IMR-90 (cell line): ENCODE results near the gene SURF4.

Source experiments
- CEBPB ChIP-seq: IDR thresholded peaks from 2 replicates; pipeline ENCODE4 v1.6.1; 2012; ENCODE audit warnings: low read depth, low read length, improper control_type of control experiment
- ELK1 ChIP-seq: fragments of 150-350 bp; IDR thresholded peaks from 2 replicates; pipeline ENCODE4 v1.6.1; 2016; ENCODE audit warnings: low read depth, mild to moderate bottlenecking, low read length, moderate library complexity, borderline replicate concordance
- MAFK ChIP-seq: IDR thresholded peaks from 2 replicates; pipeline ENCODE4 v1.6.1; 2012; ENCODE audit warnings: low read depth, low read length, improper control_type of control experiment
- POLR2A ChIP-seq: IDR thresholded peaks from 2 replicates; pipeline ENCODE4 v1.6.1; 2012; ENCODE audit warnings: mild to moderate bottlenecking, low read depth, low read length
- RAD21 ChIP-seq: IDR thresholded peaks from 2 replicates; pipeline ENCODE4 v1.6.1; 2012; ENCODE audit warnings: low read length, improper control_type of control experiment
- RCOR1 ChIP-seq: IDR thresholded peaks from 2 replicates; pipeline ENCODE4 v1.6.1; 2012; ENCODE audit warnings: mild to moderate bottlenecking, low read length, improper control_type of control experiment; ENCODE audit not compliant: insufficient replicate concordance
- TF ChIP-seq, protein P1 (sequence below): conservative IDR thresholded peaks from 2 replicates; pipeline ENCODE4 v1.5.1; 2012; ENCODE audit warnings: mild to moderate bottlenecking, low read depth, low read length, improper control_type of control experiment
- TF ChIP-seq, protein P2 (sequence below): fragments of 150-350 bp; IDR thresholded peaks from 2 replicates; pipeline ENCODE4 v1.6.1; 2017; ENCODE audit warnings: mild to moderate bottlenecking, antibody characterized with exemption, low read length, low read depth

DNA sequence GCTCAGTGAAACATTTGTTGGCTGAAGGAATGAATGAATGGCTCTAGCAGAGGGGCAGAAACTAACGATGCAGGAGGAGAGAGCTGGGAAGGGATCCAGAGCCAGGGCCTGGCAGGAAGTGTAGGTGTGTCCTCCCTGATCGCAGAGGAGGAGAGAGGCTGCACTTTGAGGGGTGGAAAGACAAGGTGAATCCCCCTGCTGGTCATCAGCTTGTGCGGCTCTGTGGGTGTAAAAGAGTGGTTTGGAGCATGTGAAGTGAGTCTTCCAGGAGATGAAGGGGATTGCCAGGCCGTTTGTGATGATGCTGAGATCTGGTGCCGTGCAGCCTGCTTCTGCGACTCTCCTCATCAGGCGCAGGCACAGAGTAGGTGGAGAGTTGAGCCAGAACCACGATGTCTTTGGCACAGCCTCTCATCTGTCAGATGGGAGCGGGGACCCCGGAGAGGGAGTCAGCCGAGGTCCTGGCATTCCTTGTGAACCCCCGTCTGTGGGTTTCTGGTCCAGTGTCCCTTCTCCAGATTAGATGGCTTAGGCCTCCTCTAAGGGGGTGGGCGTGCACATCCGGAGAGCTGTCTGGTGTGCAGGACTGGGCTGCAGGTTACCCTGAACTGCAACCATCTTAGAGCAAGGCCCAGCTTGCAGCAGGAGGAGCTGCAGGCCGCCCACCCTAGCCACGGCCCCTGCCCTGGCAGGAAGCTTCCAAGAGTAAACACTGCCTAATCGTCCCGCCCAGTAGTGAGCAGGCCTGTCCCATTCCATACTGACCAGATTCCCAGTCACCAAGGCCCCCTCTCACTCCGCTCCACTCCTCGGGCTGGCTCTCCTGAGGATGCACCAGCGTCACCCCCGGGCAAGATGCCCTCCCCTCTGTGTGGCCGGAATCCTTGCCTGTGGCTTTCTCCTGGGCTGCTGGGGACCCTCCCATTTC lies 46.0 kb upstream of the SURF4 start, which contains the start of gene ADAMTS13:
- TF ChIP-seq, protein P1, sequence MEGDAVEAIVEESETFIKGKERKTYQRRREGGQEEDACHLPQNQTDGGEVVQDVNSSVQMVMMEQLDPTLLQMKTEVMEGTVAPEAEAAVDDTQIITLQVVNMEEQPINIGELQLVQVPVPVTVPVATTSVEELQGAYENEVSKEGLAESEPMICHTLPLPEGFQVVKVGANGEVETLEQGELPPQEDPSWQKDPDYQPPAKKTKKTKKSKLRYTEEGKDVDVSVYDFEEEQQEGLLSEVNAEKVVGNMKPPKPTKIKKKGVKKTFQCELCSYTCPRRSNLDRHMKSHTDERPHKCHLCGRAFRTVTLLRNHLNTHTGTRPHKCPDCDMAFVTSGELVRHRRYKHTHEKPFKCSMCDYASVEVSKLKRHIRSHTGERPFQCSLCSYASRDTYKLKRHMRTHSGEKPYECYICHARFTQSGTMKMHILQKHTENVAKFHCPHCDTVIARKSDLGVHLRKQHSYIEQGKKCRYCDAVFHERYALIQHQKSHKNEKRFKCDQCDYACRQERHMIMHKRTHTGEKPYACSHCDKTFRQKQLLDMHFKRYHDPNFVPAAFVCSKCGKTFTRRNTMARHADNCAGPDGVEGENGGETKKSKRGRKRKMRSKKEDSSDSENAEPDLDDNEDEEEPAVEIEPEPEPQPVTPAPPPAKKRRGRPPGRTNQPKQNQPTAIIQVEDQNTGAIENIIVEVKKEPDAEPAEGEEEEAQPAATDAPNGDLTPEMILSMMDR: no peak; the same call in 1 of the 2 replicates
- TF ChIP-seq, protein P2, sequence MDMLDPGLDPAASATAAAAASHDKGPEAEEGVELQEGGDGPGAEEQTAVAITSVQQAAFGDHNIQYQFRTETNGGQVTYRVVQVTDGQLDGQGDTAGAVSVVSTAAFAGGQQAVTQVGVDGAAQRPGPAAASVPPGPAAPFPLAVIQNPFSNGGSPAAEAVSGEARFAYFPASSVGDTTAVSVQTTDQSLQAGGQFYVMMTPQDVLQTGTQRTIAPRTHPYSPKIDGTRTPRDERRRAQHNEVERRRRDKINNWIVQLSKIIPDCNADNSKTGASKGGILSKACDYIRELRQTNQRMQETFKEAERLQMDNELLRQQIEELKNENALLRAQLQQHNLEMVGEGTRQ: no peak
- TF ChIP-seq CEBPB: no peak
- TF ChIP-seq POLR2A: no peak
- no peak for TF ChIP-seq MAFK
- no peak for TF ChIP-seq ELK1
- TF ChIP-seq RAD21: no peak
- TF ChIP-seq RCOR1: no peak
